Motor neuron (in vitro differentiated cells): ENCODE results near the gene KCNQ2. TPM values are rescaled to one million over a fixed set of nuclear protein-coding genes. Genes with fewer than 3 reads are reported as not detected.

ENCODE experiments used
- ATAC-seq, 8 experiments: fragments of 200-7000 bp; cut with Tn5 transposase; replicated peaks in 6 of 8; 2 replicates each; pipeline ENCODE4 v1.8.0; 2021; ENCODE audit warnings: mild to moderate bottlenecking in 8 of 8, moderate library complexity in 8 of 8
- H3K27ac ChIP-seq, 2 donors: fragments of 250-450 bp; sonication (Bioruptor Pico); 2 replicates each; pipeline ENCODE4 v1.9.0; 2021; ENCODE audit warnings: antibody characterized with exemption in 2 of 2, mild to moderate bottlenecking in 2 of 2, moderate library complexity in 1 of 2
- H3K4me1 ChIP-seq, 2 donors: fragments of 250-450 bp; sonication (Bioruptor Pico); replicated peaks in 1 of 2; 2 replicates each; pipeline ENCODE4 v1.6.1; 2021; ENCODE audit warnings: antibody characterized with exemption in 2 of 2, mild to moderate bottlenecking in 2 of 2, moderate library complexity in 1 of 2
- H3K4me3 ChIP-seq, 5 donors: fragments of 250-450 bp; sonication (Bioruptor Pico); 2 replicates each; pipeline ENCODE4 v1.9.0; 2021; ENCODE audit warnings: antibody characterized with exemption in 5 of 5, mild to moderate bottlenecking in 5 of 5, moderate library complexity in 4 of 5
- WGBS, 10 experiments: fragments of 450-650 bp; shearing (Covaris generic); methylation state at CpG; one replicate each; pipeline ENCODE4 v1.0.0; 2022; 5-methylcytosine and 5-hydroxymethylcytosine counted together
- in situ Hi-C, 9 experiments: fragments of 400-800 bp; cut with MboI; loops; one replicate each; pipeline ENCODE4 v1.15.0; 2021; ENCODE audit warnings: low sequenced_read_pairs in 9 of 9, low pct_unique_long_range_greater_than_20kb in 2 of 9; ENCODE audit not compliant: unreplicated experiment in 9 of 9
- total RNA-seq, 8 experiments: library from RNA; unstranded; fragments of 300-600 nt; gene quantifications; 2 replicates each; pipeline versions ENCODE4 v1.2.3 to v1.2.4, GENCODE V29; 2022

KCNQ2 gene
- total RNA-seq, 8 experiments from 2014 or later, result 0.18 to 124 (median 58.4) TPM

- no CpG with 5 or more reads among the region's 27 CpGs for WGBS, 10 experiments
- peaks cover 8 to 12% of the 10 kb centered on the region in 2 donors for H3K4me1 ChIP-seq
- no peak overlapping the region for H3K27ac ChIP-seq
- no peak overlapping the region for H3K4me3 ChIP-seq
- in situ Hi-C loops, result no loop called here
- ATAC-seq, result no peak
Observed at GRCh38 chr20:63407928-63408683, 64.3 kb downstream of the KCNQ2 start.

- no peak for ATAC-seq
- in situ Hi-C loops, result no loop called here
- 50 to 100% (median 96%) methylated on average over 2 to 11 of the region's 60 CpGs; no CpG with 5 or more reads in 5 of the 10 experiments for WGBS, 10 experiments
Observed at GRCh38 chr20:63406617-63407245, 65.7 kb downstream of the KCNQ2 start.

GRCh38 chr20:63406011-63406410 is 66.4 kb downstream of the KCNQ2 start:
- Histone ChIP-seq H3K4me3 (no peak overlapping the region), H3K4me1 (peaks cover 10 to 16% of the 10 kb centered on the region in 2 donors), H3K27ac (no peak overlapping the region)
- in situ Hi-C loops, result no loop called here
- ATAC-seq, result no peak
- 56% methylated on average over 6 of the region's 23 CpGs; no CpG with 5 or more reads in 9 of the 10 experiments for WGBS, 10 experiments

More at GRCh38 chr20:63406617-63407245, 65.7 kb downstream of the KCNQ2 start:
- no peak overlapping the region for H3K27ac ChIP-seq
- H3K4me1 ChIP-seq, result peaks cover 10 to 16% of the 10 kb centered on the region in 2 donors
- no peak overlapping the region for H3K4me3 ChIP-seq

GRCh38 chr20:63405102-63405730 is 67.2 kb downstream of the KCNQ2 start:
- WGBS, 10 experiments, result 7 to 100% (median 86%) methylated on average over 1 to 7 of the region's 31 CpGs; no CpG with 5 or more reads in 5 of the 10 experiments
- Histone ChIP-seq H3K27ac (no peak overlapping the region), H3K4me1 (peaks cover 10 to 16% of the 10 kb centered on the region in 2 donors), H3K4me3 (no peak overlapping the region)
- in situ Hi-C loops, result no loop called here
- ATAC-seq, result peak in 2 of 8 experiments; percentile 13 to 71

GRCh38 chr20:63404129-63405085 is 68.0 kb downstream of the KCNQ2 start:
- no peak for ATAC-seq
- in situ Hi-C loops, result no loop called here
- Histone ChIP-seq H3K27ac (no peak overlapping the region), H3K4me3 (no peak overlapping the region), H3K4me1 (peaks cover 10 to 15% of the 10 kb centered on the region in 2 donors)
- WGBS, 10 experiments, result 43 to 87% (median 49%) methylated on average over 2 to 7 of the region's 34 CpGs; no CpG with 5 or more reads in 7 of the 10 experiments

- no peak for ATAC-seq
Observed at GRCh38 chr20:63403403-63404105, 68.9 kb downstream of the KCNQ2 start.

GRCh38 chr20:63402860-63403220 is 69.6 kb downstream of the KCNQ2 start:
- Histone ChIP-seq H3K4me1 (peaks cover 6 to 10% of the 10 kb centered on the region in 2 donors), H3K27ac (no peak overlapping the region), H3K4me3 (no peak overlapping the region)
- ATAC-seq, result peak in 7 of 8 experiments; percentile 4 to 49 (median 20)
- in situ Hi-C loops, result no loop called here
- 0 to 100% (median 18%) methylated on average over 1 to 3 of the region's 9 CpGs; no CpG with 5 or more reads in 7 of the 10 experiments for WGBS, 10 experiments

More at GRCh38 chr20:63403403-63404105, 68.9 kb downstream of the KCNQ2 start:
- Histone ChIP-seq H3K4me1 (peaks cover 6 to 10% of the 10 kb centered on the region in 2 donors), H3K27ac (no peak overlapping the region), H3K4me3 (no peak overlapping the region)
- in situ Hi-C loops, result no loop called here
- WGBS, 10 experiments, result 56 to 96% (median 72%) methylated on average over 2 to 8 of the region's 19 CpGs; no CpG with 5 or more reads in 4 of the 10 experiments

GRCh38 chr20:63402181-63402859 is 70.1 kb downstream of the KCNQ2 start:
- Histone ChIP-seq H3K4me3 (no peak overlapping the region), H3K27ac (no peak overlapping the region), H3K4me1 (peaks cover 6 to 10% of the 10 kb centered on the region in 2 donors)
- ATAC-seq, result peak; percentile 2 to 96 (median 30)
- 50 to 80% (median 57%) methylated on average over 1 to 5 of the region's 24 CpGs; no CpG with 5 or more reads in 6 of the 10 experiments for WGBS, 10 experiments
- in situ Hi-C loops, result no loop called here

GRCh38 chr20:63401384-63402110 is 70.9 kb downstream of the KCNQ2 start:
- in situ Hi-C loops, result no loop called here
- Histone ChIP-seq H3K4me3 (no peak overlapping the region), H3K27ac (no peak overlapping the region), H3K4me1 (peaks cover 6 to 10% of the 10 kb centered on the region in 2 donors)
- 50 to 80% methylated on average over 1 to 2 of the region's 29 CpGs; no CpG with 5 or more reads in 8 of the 10 experiments for WGBS, 10 experiments
- ATAC-seq, result no peak

- in situ Hi-C loops, result no loop called here
- peaks cover 9 to 10% of the 10 kb centered on the region in 2 donors for H3K4me1 ChIP-seq
- H3K4me3 ChIP-seq, result no peak overlapping the region
- 10 to 92% (median 86%) methylated on average over 2 to 17 of the region's 44 CpGs; no CpG with 5 or more reads in 4 of the 10 experiments for WGBS, 10 experiments
- H3K27ac ChIP-seq, result no peak overlapping the region
- ATAC-seq, result no peak
Observed at GRCh38 chr20:63400486-63401210, 71.8 kb downstream of the KCNQ2 start.
